B cell (primary cell): Measurements from ENCODE around the gene POP4. TPM values are rescaled to one million over a fixed set of nuclear protein-coding genes. Genes with fewer than 3 reads are reported as not detected.

Experiments
- ATAC-seq: fragments of 200-7000 bp; cut with Tn5 transposase; one replicate; pipeline ENCODE4 v1.10.0; 2021; ENCODE audit warnings: low read depth, mild to moderate bottlenecking, moderate number of reproducible peaks, moderate library complexity
- CTCF ChIA-PET: fragments of 350-600 bp; sonication (Branson Sonifier 250); formaldehyde crosslinking; loops from one replicate; lab custom pipeline; 2021; ENCODE audit warnings: antibody characterized with exemption, inconsistent platforms; lab: Charles Lee
- POLR2A ChIA-PET: fragments of 350-600 bp; sonication (Branson Sonifier 250); formaldehyde crosslinking; loops from one replicate; lab custom pipeline; 2021; ENCODE audit warnings: antibody characterized with exemption; lab: Charles Lee
- DNase-seq: peaks from one replicate; pipeline ENCODE4 v3.0.0; 2013
- H2AFZ ChIP-seq: 2 replicates; pipeline ENCODE4 v1.6.1; 2012; ENCODE audit warnings: mild to moderate bottlenecking, low read depth, low read length; ENCODE audit not compliant: insufficient read depth, poor library complexity, severe bottlenecking
- H3K27ac ChIP-seq, 2 donors: 1 replicate in 1 of 2; 2 replicates in 1 of 2; pipeline ENCODE4 v1.5.1; 2012 to 2013; ENCODE audit warnings: low read length in 2 of 2, mild to moderate bottlenecking in 2 of 2, moderate library complexity in 1 of 2
- H3K27me3 ChIP-seq, 4 experiments: fragments of 200-600 bp in 1 of 4; sonication (generic) in 1 of 4; replicated peaks in 1 of 4; 1 replicate in 2 of 4; 2 replicates in 2 of 4; pipeline versions ENCODE4 v1.6.1 to v1.7.0; 2013 to 2016; ENCODE audit warnings: low read length in 3 of 4, mild to moderate bottlenecking in 2 of 4, mixed read lengths in 1 of 4, moderate library complexity in 1 of 4; ENCODE audit not compliant: insufficient read depth in 4 of 4, control insufficient read depth in 3 of 4; ENCODE audit errors: control extremely low read depth in 1 of 4
- H3K36me3 ChIP-seq, 2 experiments: replicated peaks in 1 of 2; 1 replicate in 1 of 2; 2 replicates in 1 of 2; pipeline versions ENCODE4 v1.6.1 to v1.7.1; 2013; ENCODE audit warnings: low read length in 1 of 2; ENCODE audit not compliant: insufficient read depth in 2 of 2, control insufficient read depth in 1 of 2; ENCODE audit errors: control extremely low read depth in 1 of 2, extremely low read depth in 1 of 2
- H3K4me1 ChIP-seq, 2 donors: fragments of 200-600 bp in 1 of 2; sonication (generic) in 1 of 2; 1 replicate in 1 of 2; 2 replicates in 1 of 2; pipeline versions ENCODE4 v1.5.1 to v1.6.1; 2013 to 2017; ENCODE audit warnings: low read length in 2 of 2; ENCODE audit not compliant: control insufficient read depth in 2 of 2, insufficient read depth in 2 of 2
- H3K4me2 ChIP-seq: replicated peaks from 2 replicates; pipeline ENCODE3; 2012; ENCODE audit warnings: mild to moderate bottlenecking, low read depth, low read length; ENCODE audit not compliant: poor library complexity, severe bottlenecking
- H3K4me3 ChIP-seq, 5 experiments: fragments of 200-600 bp in 1 of 5; sonication (generic) in 1 of 5; 1 replicate in 3 of 5; 2 replicates in 2 of 5; pipeline versions ENCODE4 v1.5.1 to v1.7.0; 2011 to 2016; ENCODE audit warnings: low read length in 4 of 5, mild to moderate bottlenecking in 4 of 5, low read depth in 2 of 5, control low read depth in 1 of 5, moderate library complexity in 1 of 5; ENCODE audit not compliant: insufficient read depth in 1 of 5; ENCODE audit errors: control extremely low read depth in 1 of 5, extremely low read depth in 1 of 5
- H3K79me2 ChIP-seq: fragments of 200-600 bp; sonication (generic); one replicate; pipeline ENCODE4 v1.6.0; 2016; ENCODE audit warnings: low read length; ENCODE audit not compliant: control insufficient read depth, insufficient read depth
- H3K9ac ChIP-seq: fragments of 200-600 bp; sonication (generic); 2 replicates; pipeline ENCODE4 v1.6.1; 2017; ENCODE audit warnings: mild to moderate bottlenecking, low read length, moderate library complexity
- H3K9me3 ChIP-seq, 3 donors: one replicate each; pipeline versions ENCODE4 v1.6.1 to v1.7.1; 2013; ENCODE audit warnings: low read length in 2 of 3; ENCODE audit not compliant: control insufficient read depth in 2 of 3, insufficient read depth in 1 of 3; ENCODE audit errors: control extremely low read depth in 1 of 3
- H4K20me1 ChIP-seq: 2 replicates; pipeline ENCODE4 v1.6.0; 2012; ENCODE audit warnings: mild to moderate bottlenecking, low read length; ENCODE audit not compliant: insufficient read depth, control insufficient read depth, poor library complexity, severe bottlenecking
- H3K27ac Mint-ChIP-seq: one replicate; pipeline ENCODE4 v1.8.0; 2021; ENCODE audit warnings: mixed read lengths
- H3K27me3 Mint-ChIP-seq: one replicate; pipeline ENCODE4 v1.8.0; 2021; ENCODE audit warnings: mixed read lengths
- H3K4me1 Mint-ChIP-seq: one replicate; pipeline ENCODE4 v1.8.0; 2021; ENCODE audit warnings: mixed read lengths
- H3K4me3 Mint-ChIP-seq: one replicate; pipeline ENCODE4 v1.8.0; 2021; ENCODE audit warnings: mixed read lengths
- H3K9me3 Mint-ChIP-seq: one replicate; pipeline ENCODE4 v1.8.0; 2022; ENCODE audit warnings: mixed read lengths; ENCODE audit not compliant: insufficient read depth
- CTCF ChIP-seq: fragments of 200-600 bp; IDR thresholded peaks from one replicate; pipeline ENCODE4 v1.8.0; 2022; ENCODE audit warnings: antibody characterized with exemption, mild to moderate bottlenecking
- EZH2 ChIP-seq: IDR thresholded peaks from 2 replicates; pipeline ENCODE4 v1.6.1; 2012; ENCODE audit warnings: borderline replicate concordance, low read depth, mild to moderate bottlenecking, moderate library complexity, low read length; ENCODE audit not compliant: insufficient read depth, poor library complexity, severe bottlenecking
- WGBS: methylation state at CpG from one replicate; pipeline ENCODE4 v1.1.5; 2013; ENCODE audit warnings: missing lambda C conversion rate; ENCODE audit not compliant: insufficient coverage; 5-methylcytosine and 5-hydroxymethylcytosine counted together
- intact Hi-C: fragments of 100-400 bp; cut with micrococcal nuclease; formaldehyde crosslinking; loops from one replicate; pipeline ENCODE4 v1.10.0; 2022
- polyA plus RNA-seq: library from polyadenylated mRNA; depleted of rRNA; stranded (reverse); fragments of >200 nt; gene quantifications from 2 replicates; pipeline ENCODE4 v1.2.3, GENCODE V29; 2012
- total RNA-seq, 2 donors: library from RNA; stranded (reverse); fragments of 120-200 nt in 1 of 2; gene quantifications; 1 replicate in 1 of 2; 2 replicates in 1 of 2; pipeline versions ENCODE4 v1.2.3 to v1.2.4, GENCODE V29; 2013 to 2022

POP4 gene
- total and polyA plus RNA-seq, 2 donors (not counting 1 experiment from before 2014, with no cell fraction given) = 58.9 to 61.2 TPM

GRCh38 chr19:29567366-29567915 is 38.6 kb upstream of the POP4 start:
- 89% methylated on average over 1 of the region's 2 CpGs for WGBS
- CTCF ChIA-PET = no interaction called here
- no peaks in the 10 kb centered on the region for H4K20me1 ChIP-seq

More at GRCh38 chr19:29567366-29567915, 38.6 kb upstream of the POP4 start:
- intact Hi-C loops = no loop called here
- no peak overlapping the region for H3K27ac Mint-ChIP-seq
- Histone ChIP-seq H3K27me3 (no peaks in the 10 kb centered on the region), H2AFZ (no peak overlapping the region), H3K9me3 (no peaks in the 10 kb centered on the region), H3K9ac (no peak overlapping the region), H3K79me2 (no peaks in the 10 kb centered on the region), H3K27ac (no peak overlapping the region), H3K4me2 (no peak overlapping the region), H3K4me1 (no peaks in the 10 kb centered on the region), H3K4me3 (no peak overlapping the region), H3K36me3 (no peaks in the 10 kb centered on the region)
- H3K9me3 Mint-ChIP-seq = no peaks in the 10 kb centered on the region
- no peak for ATAC-seq
- POLR2A ChIA-PET = no interaction called here
- no peak overlapping the region for H3K4me3 Mint-ChIP-seq
- no peaks in the 10 kb centered on the region for H3K4me1 Mint-ChIP-seq
- TF ChIP-seq CTCF (no peak), EZH2 (no peak)
- peaks cover 17% of the 10 kb centered on the region for H3K27me3 Mint-ChIP-seq
- no peak for DNase-seq
